Urothelium cell line (cell line): ENCODE results near the gene RBFOX2.

ENCODE experiments used
- DNase-seq: peaks from one replicate; pipeline ENCODE4 v3.0.0; 2011; ENCODE audit warnings: low spot score, mixed read lengths
- FAIRE-seq: peaks from 2 replicates; lab custom pipeline; 2011; peaks lifted over from hg19 to GRCh38; lab: Jason Lieb, UNC

The RBFOX2 gene

GRCh38 chr22:35904752-35905151, 123.9 kb downstream of the RBFOX2 start:
- DNase-seq (no peak), FAIRE-seq (no peak)

- no peak for FAIRE-seq
- no peak for DNase-seq
Measured at GRCh38 chr22:35904336-35904692, 124.3 kb downstream of the RBFOX2 start.

DNA sequence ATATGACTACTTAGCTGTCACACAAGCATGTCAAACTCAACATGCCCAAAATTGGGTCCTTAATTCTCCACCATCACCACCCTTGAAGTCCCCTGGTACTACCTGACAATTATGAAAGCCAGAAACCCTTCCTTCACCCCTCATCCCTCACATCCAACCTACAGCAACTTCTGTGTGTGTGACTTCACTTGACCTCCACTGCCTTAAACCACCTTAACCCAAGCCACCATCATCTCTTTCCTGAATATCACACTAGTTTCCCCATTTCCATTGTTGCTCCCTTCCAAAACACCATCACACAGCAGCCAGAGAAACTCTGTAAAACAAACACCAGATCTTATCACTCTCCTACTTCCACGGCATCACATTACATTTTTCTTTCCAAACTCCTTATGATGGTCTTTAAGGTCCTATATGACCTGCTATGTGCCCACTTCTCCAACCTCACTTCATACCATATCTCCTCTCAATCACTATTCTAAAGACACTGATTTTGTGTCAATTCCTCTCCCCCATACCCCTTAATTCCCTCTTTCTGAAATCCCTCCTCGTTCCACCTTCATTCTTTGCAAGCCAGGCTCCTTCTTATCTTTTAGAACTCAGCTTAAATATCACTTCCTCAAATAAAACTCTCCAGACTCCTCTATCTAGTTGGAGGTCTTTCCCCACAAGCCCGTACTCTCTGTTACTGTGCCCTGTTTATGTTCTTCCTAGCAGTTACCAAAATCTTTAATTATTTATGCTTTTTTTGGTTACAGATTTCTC, 124.9 kb downstream of the RBFOX2 start:
- DNase-seq (no peak), FAIRE-seq (no peak)

- FAIRE-seq (no peak), DNase-seq (peak; percentile 51)
Measured at GRCh38 chr22:35900483-35901168, 128.0 kb downstream of the RBFOX2 start.

DNA sequence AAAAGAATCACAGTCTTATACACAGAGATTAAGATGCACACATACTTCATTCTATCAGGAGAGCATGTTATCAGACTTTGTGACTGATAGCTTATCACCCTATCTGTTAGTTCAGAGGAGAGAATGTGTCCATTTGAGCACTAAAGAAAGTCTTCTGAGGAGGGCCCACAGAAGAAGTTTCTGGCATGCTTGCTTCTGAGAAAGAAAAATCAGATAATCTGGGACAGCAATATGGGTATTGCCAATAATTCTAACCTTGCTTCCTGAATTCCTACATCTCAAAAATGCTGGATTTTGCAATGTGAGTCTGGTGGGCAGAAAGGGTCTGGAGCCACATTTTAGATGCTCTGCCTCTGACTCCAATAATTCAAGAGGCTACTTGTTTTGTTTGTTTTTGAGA, 128.9 kb downstream of the RBFOX2 start:
- no peak for FAIRE-seq
- no peak for DNase-seq

- no peak for DNase-seq
Measured at GRCh38 chr22:35896111-35896705, 132.4 kb downstream of the RBFOX2 start.

GRCh38 chr22:35894937-35895708, 133.5 kb downstream of the RBFOX2 start:
- DNase-seq (no peak), FAIRE-seq (no peak)

More at GRCh38 chr22:35896111-35896705, 132.4 kb downstream of the RBFOX2 start:
- no peak for FAIRE-seq

DNA sequence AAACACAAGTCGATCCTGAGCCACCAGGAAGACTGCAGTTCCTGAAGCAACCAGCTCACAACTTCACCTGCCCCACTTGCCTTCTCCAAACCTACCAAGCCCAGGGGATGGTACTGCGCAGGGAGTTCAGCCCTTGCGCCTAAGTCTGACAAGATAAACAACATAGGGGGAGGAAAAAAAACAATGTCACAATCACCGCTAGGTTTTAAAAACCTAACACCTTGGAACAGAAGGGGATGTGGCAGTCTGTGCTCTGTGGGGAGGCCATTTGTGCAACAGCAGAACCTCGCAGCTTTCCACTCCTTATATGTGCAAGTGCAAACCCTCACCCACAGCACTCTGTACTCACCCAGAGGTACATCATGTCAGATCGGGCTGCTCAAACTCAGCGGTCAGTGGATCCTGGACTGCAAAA, 134.2 kb downstream of the RBFOX2 start:
- no peak for DNase-seq
- no peak for FAIRE-seq

DNA sequence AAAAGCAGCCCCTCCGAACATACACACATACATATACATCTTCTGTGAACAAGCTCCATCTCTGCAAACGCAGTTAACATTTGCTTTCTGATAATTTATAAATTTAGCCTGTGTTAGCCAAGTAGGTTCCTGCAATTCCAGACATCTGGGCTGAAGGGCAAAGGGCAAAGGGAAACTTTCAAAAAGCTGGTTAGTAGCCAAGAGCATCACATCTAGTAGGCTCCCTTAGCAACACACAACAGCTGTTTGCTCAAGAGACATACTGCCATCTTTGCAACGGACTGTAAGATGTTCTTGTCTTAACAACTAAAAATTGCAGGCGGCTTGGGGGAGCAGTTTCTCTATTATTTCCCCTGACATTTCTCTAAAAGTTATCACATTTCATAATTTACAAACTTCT, 134.9 kb downstream of the RBFOX2 start:
- FAIRE-seq = no peak
- DNase-seq = no peak

DNA sequence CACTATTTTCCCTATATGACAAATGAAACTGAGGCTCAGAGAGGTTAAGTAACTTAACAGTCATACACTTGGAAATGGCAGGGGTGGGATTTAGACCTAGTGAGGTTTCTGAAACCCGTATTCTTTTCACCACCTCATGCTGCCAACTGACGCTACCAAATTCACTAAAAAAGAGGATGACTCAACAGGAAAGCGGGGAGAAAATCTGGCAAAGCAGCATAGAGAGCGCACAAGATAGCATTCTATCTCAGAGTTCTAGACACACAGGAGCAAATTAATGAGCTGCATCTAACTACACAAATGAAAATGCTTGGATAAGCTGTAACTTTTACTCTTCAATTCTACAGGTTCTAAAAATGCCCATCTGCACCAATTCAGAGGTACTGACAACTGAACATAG, 136.4 kb downstream of the RBFOX2 start:
- FAIRE-seq (no peak), DNase-seq (peak; percentile 31)

DNA sequence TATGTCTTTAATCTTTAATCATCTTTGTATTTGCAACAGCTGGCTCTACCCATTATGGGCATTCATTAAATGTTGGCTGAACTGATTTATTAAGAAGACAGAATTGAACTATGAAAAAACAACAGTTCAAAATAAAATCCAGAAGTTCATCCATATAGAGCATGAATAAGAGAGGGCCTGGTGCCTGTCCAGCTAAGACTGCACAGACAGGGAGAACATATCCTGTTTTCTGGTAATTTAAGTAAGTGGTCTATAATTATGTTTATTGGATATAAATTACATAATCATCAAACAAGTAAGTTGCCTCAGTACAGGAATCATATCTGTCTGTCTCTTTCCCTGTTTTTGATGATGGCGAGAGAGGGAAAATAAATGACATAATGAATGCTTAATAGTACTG, 137.2 kb downstream of the RBFOX2 start:
- DNase-seq (no peak), FAIRE-seq (no peak)

- DNase-seq (no peak), FAIRE-seq (no peak)
Measured at GRCh38 chr22:35889071-35889470, 139.6 kb downstream of the RBFOX2 start.

DNA sequence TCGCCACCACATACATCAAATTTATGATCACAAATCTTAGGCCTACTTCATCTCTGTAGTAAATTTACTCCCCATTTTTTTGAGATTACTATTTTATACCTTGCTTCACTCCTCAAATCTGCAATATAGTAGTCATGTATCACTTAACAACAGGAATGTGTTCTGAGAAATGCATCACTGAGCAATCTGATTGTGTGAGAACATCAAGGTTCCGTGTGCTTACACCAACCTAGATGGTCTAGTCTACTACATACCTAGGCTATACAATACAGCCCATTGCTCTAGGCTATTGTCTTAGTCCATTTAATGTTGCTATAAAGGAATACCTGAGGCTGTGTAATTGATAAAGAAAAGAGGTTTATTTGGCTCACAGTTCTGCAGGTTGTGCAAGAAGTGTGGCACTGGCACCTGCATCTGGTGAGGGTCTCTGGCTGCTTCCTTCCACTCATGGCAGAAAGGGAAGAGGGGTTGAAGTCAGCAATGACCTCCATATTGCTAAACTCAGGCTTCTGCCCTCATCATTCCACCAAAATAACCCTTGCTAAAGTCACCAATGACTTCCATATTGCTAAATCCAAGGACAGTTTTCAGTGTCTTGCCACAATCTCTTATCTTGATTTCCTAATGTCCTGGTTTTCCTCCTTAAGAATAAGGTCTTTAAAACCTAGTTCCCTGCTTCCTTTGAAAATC, 140.3 kb downstream of the RBFOX2 start:
- DNase-seq = no peak
- no peak for FAIRE-seq

DNA sequence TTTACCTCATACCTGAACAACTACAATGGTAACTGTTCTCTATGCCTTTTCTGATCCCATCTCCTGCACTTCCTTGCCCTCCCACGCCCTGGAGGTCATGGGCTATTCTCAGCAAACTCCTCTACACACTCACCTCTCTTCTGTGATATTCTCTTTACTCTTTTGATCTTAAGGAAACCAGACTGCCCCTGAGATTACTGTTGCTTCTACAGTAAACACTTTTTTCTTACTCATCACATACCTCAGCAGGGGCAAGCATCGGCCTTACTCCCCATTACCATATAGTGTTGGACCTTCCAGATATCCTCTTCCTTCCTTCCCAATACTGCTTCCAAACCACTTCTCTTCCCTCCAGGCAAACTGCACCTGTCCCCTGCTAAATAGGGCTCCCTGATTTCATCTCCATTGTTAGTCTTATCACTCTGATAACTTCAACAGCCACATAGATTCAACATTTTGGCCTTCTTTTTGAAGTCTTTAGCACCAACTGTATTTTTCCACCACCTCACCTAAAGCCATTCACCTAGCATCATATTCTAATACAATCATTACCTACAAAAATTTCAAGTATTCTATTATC, 141.2 kb downstream of the RBFOX2 start:
- DNase-seq = no peak

DNA sequence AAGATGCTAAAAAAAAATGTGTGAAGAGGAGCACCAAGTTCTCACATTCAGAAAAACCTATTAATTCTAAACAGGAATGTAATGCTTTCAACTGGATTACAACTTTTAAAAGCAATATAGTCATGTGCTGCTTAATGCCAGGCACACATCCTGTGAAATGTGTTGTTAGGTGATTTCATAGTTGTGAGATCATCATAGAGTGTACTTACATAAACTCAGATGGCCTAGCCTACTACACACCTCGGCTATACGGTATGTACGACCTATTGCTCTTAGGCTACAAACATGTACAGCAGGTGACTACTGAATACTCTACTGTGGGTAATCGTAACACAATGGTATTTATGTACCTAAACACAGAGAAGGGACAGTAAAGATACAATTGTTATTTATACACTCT, 142.3 kb downstream of the RBFOX2 start:
- no peak for FAIRE-seq
- no peak for DNase-seq

More for the DNA sequence above, 141.2 kb downstream of the RBFOX2 start:
- FAIRE-seq = no peak

- FAIRE-seq (no peak), DNase-seq (no peak)
Measured at GRCh38 chr22:35884529-35884928, 144.1 kb downstream of the RBFOX2 start.

GRCh38 chr22:35883031-35883620, 145.5 kb downstream of the RBFOX2 start:
- peak; percentile 59 for DNase-seq

DNA sequence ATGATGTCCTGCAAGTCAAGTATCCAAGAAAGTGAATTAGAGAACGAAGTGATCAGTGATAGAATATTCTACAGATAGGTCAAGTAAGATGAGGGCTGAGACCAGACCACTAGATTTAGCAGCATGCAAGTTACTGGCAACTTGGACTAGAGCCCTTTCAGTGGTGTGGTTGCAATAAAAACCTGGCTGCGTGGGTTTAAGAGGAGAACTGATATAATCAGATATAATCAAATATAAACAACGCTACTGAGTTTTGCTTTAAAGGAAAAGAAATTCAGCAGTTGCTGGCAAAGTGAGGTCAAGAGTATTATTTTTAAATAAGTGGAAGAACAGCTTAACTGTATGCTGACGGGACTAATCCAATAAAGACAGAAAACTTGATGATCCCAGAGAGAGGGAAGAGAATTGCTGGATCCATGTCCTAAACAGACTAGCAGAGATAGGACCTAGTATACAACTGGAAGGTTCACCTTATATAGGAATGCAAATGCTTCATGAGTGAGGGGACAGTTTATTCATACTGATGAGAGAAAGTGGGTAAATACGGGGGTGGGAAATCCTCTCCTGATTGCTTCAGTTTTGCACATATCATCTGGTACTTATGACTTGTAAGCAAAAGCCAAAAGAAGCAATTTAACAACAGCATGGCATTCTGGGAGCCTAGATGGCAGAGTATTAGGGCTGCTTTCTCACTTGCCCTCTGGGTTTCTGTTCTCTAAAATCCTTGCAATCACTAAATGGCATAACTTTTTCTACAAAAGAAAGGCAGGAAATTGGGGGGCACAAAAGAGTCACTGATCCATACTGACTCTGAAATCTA, 146.2 kb downstream of the RBFOX2 start:
- DNase-seq (no peak), FAIRE-seq (no peak)

More at GRCh38 chr22:35883031-35883620, 145.5 kb downstream of the RBFOX2 start:
- FAIRE-seq = no peak

DNA sequence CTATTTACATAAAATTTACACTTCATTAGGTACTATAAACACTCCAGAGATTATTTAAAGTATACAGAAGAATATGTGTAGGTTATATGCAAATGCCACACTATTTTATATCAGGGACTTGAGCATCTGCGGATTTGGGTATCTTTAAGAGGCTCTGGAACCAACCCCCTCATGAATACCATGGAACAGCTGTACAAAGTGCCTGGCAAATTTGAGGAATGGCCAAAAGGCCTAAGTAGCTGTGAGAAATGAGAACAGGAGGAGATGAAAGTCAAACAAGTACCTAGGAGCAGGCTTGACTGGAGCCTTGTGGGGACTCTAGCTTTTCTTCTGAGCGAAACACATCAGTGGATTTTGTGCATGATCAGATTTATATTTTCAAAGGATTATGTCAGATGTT, 149.3 kb downstream of the RBFOX2 start:
- FAIRE-seq (no peak), DNase-seq (no peak)
